K562 (cell line): ENCODE data around the gene NUP85. TPM values are rescaled to one million over a fixed set of nuclear protein-coding genes. Genes with fewer than 3 reads are reported as not detected.
A peak's percentile ranks its signal among the peaks of the same experiment; 100 is the strongest.

Experiments used
- CC2D1A ChIP-seq: fragments of 450-650 bp; IDR thresholded peaks from 2 replicates; pipeline ENCODE4 v1.6.1; 2017; ENCODE audit warnings: mild to moderate bottlenecking
- FOXK2 ChIP-seq, 2 experiments: fragments of 450-650 bp; IDR thresholded peaks in 1 of 2; conservative IDR thresholded peaks in 1 of 2; 2 replicates each; pipeline ENCODE4 v1.6.1; 2016; ENCODE audit warnings: low read depth in 2 of 2, mild to moderate bottlenecking in 1 of 2
- MCM2 ChIP-seq: fragments of 450-650 bp; IDR thresholded peaks from 2 replicates; pipeline ENCODE4 v1.6.1; 2017; ENCODE audit warnings: low read depth, mild to moderate bottlenecking
- NELFE ChIP-seq: IDR thresholded peaks from 2 replicates; pipeline ENCODE4 v1.6.1; 2011; ENCODE audit warnings: mild to moderate bottlenecking; ENCODE audit not compliant: insufficient read depth, insufficient read length
- RFX1 ChIP-seq: fragments of 450-650 bp; IDR thresholded peaks from 2 replicates; pipeline ENCODE4 v1.6.1; 2016; ENCODE audit warnings: mild to moderate bottlenecking, moderate library complexity
- ZNF584 ChIP-seq: fragments of 200-800 bp; sonication (Bioruptor generic); IDR thresholded peaks from 2 replicates; pipeline ENCODE4 v1.6.1; 2016; ENCODE audit warnings: low read depth, mild to moderate bottlenecking, missing genetic modification characterization, missing compliant biosample characterization
- ZNF75A ChIP-seq: fragments of 450-650 bp; formaldehyde crosslinking; IDR thresholded peaks from 2 replicates; pipeline ENCODE4 v1.4.0; 2020; ENCODE audit warnings: mild to moderate bottlenecking
- ZNF764 ChIP-seq: fragments of 250-450 bp; sonication (Bioruptor Pico); IDR thresholded peaks from 2 replicates; pipeline ENCODE4 v1.4.0; 2020; ENCODE audit warnings: low read depth, mild to moderate bottlenecking, moderate library complexity
- polyA plus RNA-seq, 8 experiments: library from polyadenylated mRNA; depleted of rRNA in 4 of 8; stranded (reverse) in 5 of 8; unstranded in 3 of 8; fragments of >200 nt; fragmentation: Nextera tagmentation in 2 of 8; fragmentation: Illumina TruSeq in 1 of 8; extraction: Ambion mirVana in 2 of 8; extraction: Trizol in 1 of 8; gene quantifications; 2 replicates each; pipeline versions ENCODE4 v1.2.1 to v1.2.3, GENCODE V29; 2011 to 2014; ENCODE audit warnings: inconsistent platforms in 1 of 8, missing spikeins in 1 of 8
- total RNA-seq, 7 experiments: library from RNA; depleted of rRNA in 6 of 7; stranded (reverse); fragments of >200 nt in 6 of 7; fragmentation: Illumina TruSeq in 2 of 7; extraction: Trizol in 2 of 7; gene quantifications; 2 replicates each; pipeline versions ENCODE4 v1.2.1 to v1.2.3, GENCODE V29; 2011 to 2021; ENCODE audit warnings: low replicate concordance in 1 of 7
- TF ChIP-seq, protein P1 (sequence below): fragments of 450-650 bp; IDR thresholded peaks from 2 replicates; pipeline ENCODE4 v1.6.1; 2016; ENCODE audit warnings: low read depth
- TF ChIP-seq, protein P2 (sequence below), 2 experiments: fragments of 450-650 bp in 1 of 2; IDR thresholded peaks; 2 replicates each; pipeline ENCODE4 v1.6.1; 2011 to 2017; ENCODE audit warnings: low read depth in 2 of 2, antibody characterized with exemption in 1 of 2, borderline replicate concordance in 1 of 2, low read length in 1 of 2, mild to moderate bottlenecking in 1 of 2, mixed read lengths in 1 of 2; ENCODE audit not compliant: control insufficient read depth in 1 of 2
- TF ChIP-seq, protein P3 (sequence below): fragments of 450-650 bp; IDR thresholded peaks from 2 replicates; pipeline ENCODE4 v1.6.1; 2016; ENCODE audit warnings: antibody characterized with exemption
- TF ChIP-seq, protein P4 (sequence below): fragments of 450-650 bp; IDR thresholded peaks from 2 replicates; pipeline ENCODE4 v1.6.1; 2017; ENCODE audit warnings: mild to moderate bottlenecking, moderate library complexity

The NUP85 gene
- total and polyA plus RNA-seq, 9 of the 15 experiments (the other 6 are each of a cell fraction or from before 2014, with no cell fraction given), result 50.2 to 177 (median 110) TPM

DNA sequence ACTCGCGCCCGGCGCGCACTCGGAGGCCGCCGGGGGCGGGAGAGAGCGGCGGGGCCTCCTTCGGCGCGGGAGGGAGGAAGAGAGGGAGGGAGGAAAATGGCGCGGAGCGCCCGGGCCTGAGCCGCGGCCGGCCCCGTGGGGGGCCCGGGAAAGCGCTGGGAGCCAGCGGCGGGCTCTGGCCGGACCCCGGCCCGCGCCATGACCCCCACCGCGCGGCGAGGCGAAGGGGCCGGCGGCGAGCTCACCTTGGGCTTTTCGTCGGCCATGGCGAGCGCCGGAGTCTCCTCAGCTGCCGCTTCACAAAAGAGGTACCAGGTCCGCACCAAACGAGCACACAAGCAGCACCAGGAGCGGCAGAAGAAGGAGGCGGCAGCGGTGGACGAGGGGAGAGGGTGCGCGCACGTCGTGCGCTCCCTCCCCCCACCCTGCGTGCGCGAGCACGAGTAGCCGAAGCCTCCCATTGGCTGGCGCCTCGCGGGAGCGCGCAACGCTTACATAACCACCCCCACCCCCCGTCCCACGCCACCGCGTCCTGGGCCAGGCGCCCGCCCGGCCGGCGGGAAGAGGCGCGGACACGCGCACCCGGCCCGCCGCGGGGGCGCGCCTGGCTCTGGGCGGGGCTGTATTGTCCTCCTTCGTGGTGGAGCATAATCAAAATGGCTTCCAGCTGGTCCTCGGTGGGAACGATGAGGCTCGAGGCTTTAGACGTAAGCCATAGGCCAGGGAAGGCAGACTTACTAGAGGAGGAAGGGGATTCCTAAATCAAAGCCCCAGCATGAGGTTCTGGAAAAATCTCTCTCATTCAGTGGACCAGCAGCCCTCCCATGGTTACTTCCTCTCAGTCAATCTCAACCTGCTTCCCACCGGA is 22.7 kb upstream of the NUP85 start, which contains the start of gene SUMO2 (continued):
- TF ChIP-seq, protein P1, sequence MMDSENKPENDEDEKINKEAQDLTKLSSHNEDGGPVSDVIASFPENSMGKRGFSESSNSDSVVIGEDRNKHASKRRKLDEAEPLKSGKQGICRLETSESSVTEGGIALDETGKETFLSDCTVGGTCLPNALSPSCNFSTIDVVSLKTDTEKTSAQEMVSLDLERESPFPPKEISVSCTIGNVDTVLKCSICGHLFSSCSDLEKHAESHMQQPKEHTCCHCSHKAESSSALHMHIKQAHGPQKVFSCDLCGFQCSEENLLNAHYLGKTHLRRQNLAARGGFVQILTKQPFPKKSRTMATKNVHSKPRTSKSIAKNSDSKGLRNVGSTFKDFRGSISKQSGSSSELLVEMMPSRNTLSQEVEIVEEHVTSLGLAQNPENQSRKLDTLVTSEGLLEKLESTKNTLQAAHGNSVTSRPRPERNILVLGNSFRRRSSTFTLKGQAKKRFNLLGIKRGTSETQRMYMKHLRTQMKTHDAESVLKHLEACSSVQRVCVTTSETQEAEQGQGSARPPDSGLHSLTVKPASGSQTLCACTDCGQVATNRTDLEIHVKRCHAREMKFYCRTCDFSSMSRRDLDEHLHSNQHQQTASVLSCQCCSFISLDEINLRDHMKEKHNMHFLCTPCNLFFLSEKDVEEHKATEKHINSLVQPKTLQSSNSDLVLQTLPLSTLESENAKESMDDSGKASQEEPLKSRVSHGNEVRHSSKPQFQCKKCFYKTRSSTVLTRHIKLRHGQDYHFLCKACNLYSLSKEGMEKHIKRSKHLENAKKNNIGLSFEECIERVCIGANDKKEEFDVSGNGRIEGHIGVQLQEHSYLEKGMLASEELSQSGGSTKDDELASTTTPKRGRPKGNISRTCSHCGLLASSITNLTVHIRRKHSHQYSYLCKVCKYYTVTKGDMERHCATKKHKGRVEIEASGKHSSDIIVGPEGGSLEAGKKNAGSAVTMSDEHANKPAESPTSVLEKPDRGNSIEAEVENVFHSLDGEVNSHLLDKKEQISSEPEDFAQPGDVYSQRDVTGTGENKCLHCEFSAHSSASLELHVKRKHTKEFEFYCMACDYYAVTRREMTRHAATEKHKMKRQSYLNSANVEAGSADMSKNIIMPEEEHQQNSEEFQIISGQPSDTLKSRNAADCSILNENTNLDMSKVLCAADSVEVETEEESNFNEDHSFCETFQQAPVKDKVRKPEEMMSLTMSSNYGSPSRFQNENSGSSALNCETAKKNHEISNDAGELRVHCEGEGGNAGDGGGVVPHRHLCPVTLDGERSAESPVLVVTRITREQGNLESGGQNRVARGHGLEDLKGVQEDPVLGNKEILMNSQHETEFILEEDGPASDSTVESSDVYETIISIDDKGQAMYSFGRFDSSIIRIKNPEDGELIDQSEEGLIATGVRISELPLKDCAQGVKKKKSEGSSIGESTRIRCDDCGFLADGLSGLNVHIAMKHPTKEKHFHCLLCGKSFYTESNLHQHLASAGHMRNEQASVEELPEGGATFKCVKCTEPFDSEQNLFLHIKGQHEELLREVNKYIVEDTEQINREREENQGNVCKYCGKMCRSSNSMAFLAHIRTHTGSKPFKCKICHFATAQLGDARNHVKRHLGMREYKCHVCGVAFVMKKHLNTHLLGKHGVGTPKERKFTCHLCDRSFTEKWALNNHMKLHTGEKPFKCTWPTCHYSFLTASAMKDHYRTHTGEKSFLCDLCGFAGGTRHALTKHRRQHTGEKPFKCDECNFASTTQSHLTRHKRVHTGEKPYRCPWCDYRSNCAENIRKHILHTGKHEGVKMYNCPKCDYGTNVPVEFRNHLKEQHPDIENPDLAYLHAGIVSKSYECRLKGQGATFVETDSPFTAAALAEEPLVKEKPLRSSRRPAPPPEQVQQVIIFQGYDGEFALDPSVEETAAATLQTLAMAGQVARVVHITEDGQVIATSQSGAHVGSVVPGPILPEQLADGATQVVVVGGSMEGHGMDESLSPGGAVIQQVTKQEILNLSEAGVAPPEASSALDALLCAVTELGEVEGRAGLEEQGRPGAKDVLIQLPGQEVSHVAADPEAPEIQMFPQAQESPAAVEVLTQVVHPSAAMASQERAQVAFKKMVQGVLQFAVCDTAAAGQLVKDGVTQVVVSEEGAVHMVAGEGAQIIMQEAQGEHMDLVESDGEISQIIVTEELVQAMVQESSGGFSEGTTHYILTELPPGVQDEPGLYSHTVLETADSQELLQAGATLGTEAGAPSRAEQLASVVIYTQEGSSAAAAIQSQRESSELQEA, result no peak
- no peak for TF ChIP-seq ZNF764 (CRISPR knock-in tag)
- TF ChIP-seq, protein P2, sequence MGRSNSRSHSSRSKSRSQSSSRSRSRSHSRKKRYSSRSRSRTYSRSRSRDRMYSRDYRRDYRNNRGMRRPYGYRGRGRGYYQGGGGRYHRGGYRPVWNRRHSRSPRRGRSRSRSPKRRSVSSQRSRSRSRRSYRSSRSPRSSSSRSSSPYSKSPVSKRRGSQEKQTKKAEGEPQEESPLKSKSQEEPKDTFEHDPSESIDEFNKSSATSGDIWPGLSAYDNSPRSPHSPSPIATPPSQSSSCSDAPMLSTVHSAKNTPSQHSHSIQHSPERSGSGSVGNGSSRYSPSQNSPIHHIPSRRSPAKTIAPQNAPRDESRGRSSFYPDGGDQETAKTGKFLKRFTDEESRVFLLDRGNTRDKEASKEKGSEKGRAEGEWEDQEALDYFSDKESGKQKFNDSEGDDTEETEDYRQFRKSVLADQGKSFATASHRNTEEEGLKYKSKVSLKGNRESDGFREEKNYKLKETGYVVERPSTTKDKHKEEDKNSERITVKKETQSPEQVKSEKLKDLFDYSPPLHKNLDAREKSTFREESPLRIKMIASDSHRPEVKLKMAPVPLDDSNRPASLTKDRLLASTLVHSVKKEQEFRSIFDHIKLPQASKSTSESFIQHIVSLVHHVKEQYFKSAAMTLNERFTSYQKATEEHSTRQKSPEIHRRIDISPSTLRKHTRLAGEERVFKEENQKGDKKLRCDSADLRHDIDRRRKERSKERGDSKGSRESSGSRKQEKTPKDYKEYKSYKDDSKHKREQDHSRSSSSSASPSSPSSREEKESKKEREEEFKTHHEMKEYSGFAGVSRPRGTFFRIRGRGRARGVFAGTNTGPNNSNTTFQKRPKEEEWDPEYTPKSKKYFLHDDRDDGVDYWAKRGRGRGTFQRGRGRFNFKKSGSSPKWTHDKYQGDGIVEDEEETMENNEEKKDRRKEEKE (IDR thresholded peaks at IDR 0.05; ENCODE audit: borderline replicate concordance in 1 of 2, control insufficient read depth in 1 of 2, low read depth in 2 of 2, low read length in 1 of 2), result no peak
- no peak for TF ChIP-seq CC2D1A
- no peak for TF ChIP-seq RFX1
- no peak for TF ChIP-seq MCM2
- TF ChIP-seq, protein P3, sequence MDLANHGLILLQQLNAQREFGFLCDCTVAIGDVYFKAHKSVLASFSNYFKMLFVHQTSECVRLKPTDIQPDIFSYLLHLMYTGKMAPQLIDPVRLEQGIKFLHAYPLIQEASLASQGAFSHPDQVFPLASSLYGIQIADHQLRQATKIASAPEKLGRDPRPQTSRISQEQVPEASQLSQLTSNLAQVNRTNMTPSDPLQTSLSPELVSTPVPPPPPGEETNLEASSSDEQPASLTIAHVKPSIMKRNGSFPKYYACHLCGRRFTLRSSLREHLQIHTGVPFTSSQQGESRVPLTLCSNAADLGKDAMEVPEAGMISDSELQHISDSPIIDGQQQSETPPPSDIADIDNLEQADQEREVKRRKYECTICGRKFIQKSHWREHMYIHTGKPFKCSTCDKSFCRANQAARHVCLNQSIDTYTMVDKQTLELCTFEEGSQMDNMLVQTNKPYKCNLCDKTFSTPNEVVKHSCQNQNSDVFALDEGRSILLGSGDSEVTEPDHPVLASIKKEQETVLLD, result peak; percentile 97
- no peak for TF ChIP-seq ZNF75A (CRISPR knock-in tag)
- no peak for TF ChIP-seq NELFE
- TF ChIP-seq, protein P4, sequence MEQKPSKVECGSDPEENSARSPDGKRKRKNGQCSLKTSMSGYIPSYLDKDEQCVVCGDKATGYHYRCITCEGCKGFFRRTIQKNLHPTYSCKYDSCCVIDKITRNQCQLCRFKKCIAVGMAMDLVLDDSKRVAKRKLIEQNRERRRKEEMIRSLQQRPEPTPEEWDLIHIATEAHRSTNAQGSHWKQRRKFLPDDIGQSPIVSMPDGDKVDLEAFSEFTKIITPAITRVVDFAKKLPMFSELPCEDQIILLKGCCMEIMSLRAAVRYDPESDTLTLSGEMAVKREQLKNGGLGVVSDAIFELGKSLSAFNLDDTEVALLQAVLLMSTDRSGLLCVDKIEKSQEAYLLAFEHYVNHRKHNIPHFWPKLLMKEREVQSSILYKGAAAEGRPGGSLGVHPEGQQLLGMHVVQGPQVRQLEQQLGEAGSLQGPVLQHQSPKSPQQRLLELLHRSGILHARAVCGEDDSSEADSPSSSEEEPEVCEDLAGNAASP, result no peak
- 0 out of 4 replicates have a peak, but pooled peaks of 1 of the 2 experiments have one; percentile 17 for TF ChIP-seq FOXK2 (conservative IDR thresholded peaks at IDR 0.05 in 1 of 2, IDR thresholded peaks at IDR 0.05 in 1 of 2; ENCODE audit: low read depth in 2 of 2)
- peak; percentile 98 for TF ChIP-seq ZNF584 (CRISPR knock-in tag)
